Duodenal mucosa (tissue), 2 donors: ENCODE data around the gene ZNF648.
"Not testable (repeated sequence)": the region's sequence is repeated elsewhere in the genome, so short reads cannot be mapped to it uniquely, and the experiment has no call there.

ENCODE experiments used
- H3K27ac ChIP-seq: one replicate; pipeline ENCODE4 v1.7.0; 2013; ENCODE audit warnings: low read depth, low read length
- H3K27me3 ChIP-seq, 2 donors: one replicate each; pipeline ENCODE4 v1.7.0; 2013; ENCODE audit warnings: low read length in 2 of 2, control low read depth in 1 of 2; ENCODE audit not compliant: insufficient read depth in 2 of 2, control insufficient read depth in 1 of 2
- H3K36me3 ChIP-seq, 2 donors: one replicate each; pipeline ENCODE4 v1.7.0; 2013; ENCODE audit warnings: low read length in 2 of 2, control low read depth in 1 of 2; ENCODE audit not compliant: insufficient read depth in 2 of 2, control insufficient read depth in 1 of 2
- H3K4me1 ChIP-seq, 2 donors: one replicate each; pipeline ENCODE4 v1.7.0; 2013; ENCODE audit warnings: low read length in 2 of 2, control low read depth in 1 of 2; ENCODE audit not compliant: insufficient read depth in 2 of 2, control insufficient read depth in 1 of 2
- H3K4me3 ChIP-seq, 2 donors: one replicate each; pipeline ENCODE4 v1.7.0; 2013; ENCODE audit warnings: low read length in 2 of 2, low read depth in 1 of 2
- H3K9ac ChIP-seq, 2 donors: one replicate each; pipeline ENCODE4 v1.7.0; 2013; ENCODE audit warnings: low read length in 2 of 2, low read depth in 1 of 2
- H3K9me3 ChIP-seq, 2 donors: one replicate each; pipeline ENCODE4 v1.7.0; 2013; ENCODE audit warnings: low read length in 2 of 2, control low read depth in 1 of 2; ENCODE audit not compliant: control insufficient read depth in 1 of 2

Gene ZNF648

GRCh38 chr1:182061594-182061993 is at the start of gene ZNF648:
ZNF648 (minus strand) TSS chr1:182061712; CDS start chr1:182058010, 3,702 bp downstream.
- H3K4me1 ChIP-seq, result no peaks in the 10 kb centered on the region
- no peak within 1 kb of the TSS for H3K9ac ChIP-seq
- H3K27me3 ChIP-seq, result peaks cover 0 to 4% of the 10 kb centered on the region in 2 donors
- no peaks in the 10 kb centered on the region for H3K36me3 ChIP-seq
- no peak within 1 kb of the TSS for H3K4me3 ChIP-seq
- no peak within 1 kb of the TSS for H3K27ac ChIP-seq
- H3K9me3 ChIP-seq, result no peaks in the 10 kb centered on the region

- Histone ChIP-seq H3K4me3 (no peak overlapping the region), H3K27me3 (no peaks in the 10 kb centered on the region), H3K9ac (no peak overlapping the region), H3K4me1 (no peaks in the 10 kb centered on the region), H3K36me3 (no peaks in the 10 kb centered on the region), H3K9me3 (no peaks in the 10 kb centered on the region), H3K27ac (no peak overlapping the region)
These were observed 49.1 kb upstream of the ZNF648 start for GRCh38 chr1:182110635-182111034.

GRCh38 chr1:182109771-182110170 is 48.3 kb upstream of the ZNF648 start:
- H3K27ac ChIP-seq, result no peak overlapping the region
- H3K4me3 ChIP-seq, result no peak overlapping the region
- H3K36me3 ChIP-seq, result no peaks in the 10 kb centered on the region
- H3K9me3 ChIP-seq, result no peaks in the 10 kb centered on the region
- no peaks in the 10 kb centered on the region for H3K27me3 ChIP-seq
- H3K4me1 ChIP-seq, result no peaks in the 10 kb centered on the region
- no peak overlapping the region for H3K9ac ChIP-seq

- Histone ChIP-seq H3K36me3 (no peaks in the 10 kb centered on the region), H3K27ac (no peak overlapping the region), H3K9ac (no peak overlapping the region), H3K4me3 (no peak overlapping the region), H3K4me1 (no peaks in the 10 kb centered on the region), H3K9me3 (no peaks in the 10 kb centered on the region), H3K27me3 (no peaks in the 10 kb centered on the region)
These were observed 45.7 kb upstream of the ZNF648 start for GRCh38 chr1:182107209-182107608.

GRCh38 chr1:182102043-182102416 is 40.5 kb upstream of the ZNF648 start:
- H3K9ac ChIP-seq, result no peak overlapping the region
- no peaks in the 10 kb centered on the region for H3K27me3 ChIP-seq
- H3K27ac ChIP-seq, result no peak overlapping the region
- H3K36me3 ChIP-seq, result no peaks in the 10 kb centered on the region
- no peaks in the 10 kb centered on the region for H3K4me1 ChIP-seq
- no peaks in the 10 kb centered on the region for H3K9me3 ChIP-seq
- H3K4me3 ChIP-seq, result no peak overlapping the region

- Histone ChIP-seq H3K4me1 (no peaks in the 10 kb centered on the region), H3K27ac (no peak overlapping the region), H3K9me3 (no peaks in the 10 kb centered on the region), H3K27me3 (no peaks in the 10 kb centered on the region), H3K9ac (no peak overlapping the region), H3K4me3 (no peak overlapping the region), H3K36me3 (no peaks in the 10 kb centered on the region)
These were observed 40.0 kb upstream of the ZNF648 start for GRCh38 chr1:182101415-182102042.

- Histone ChIP-seq H3K27ac (no peak overlapping the region), H3K9ac (no peak overlapping the region), H3K36me3 (no peaks in the 10 kb centered on the region), H3K9me3 (no peaks in the 10 kb centered on the region), H3K27me3 (no peaks in the 10 kb centered on the region), H3K4me3 (no peak overlapping the region), H3K4me1 (no peaks in the 10 kb centered on the region)
These were observed 36.8 kb upstream of the ZNF648 start for GRCh38 chr1:182098301-182098700.

- no peaks in the 10 kb centered on the region for H3K9me3 ChIP-seq
These were observed 34.4 kb upstream of the ZNF648 start for GRCh38 chr1:182095946-182096345.

GRCh38 chr1:182094514-182095005 is 33.0 kb upstream of the ZNF648 start:
- not testable (repeated sequence) for H3K4me1 ChIP-seq, H3K9me3 ChIP-seq

More at GRCh38 chr1:182095946-182096345, 34.4 kb upstream of the ZNF648 start:
- Histone ChIP-seq H3K27me3 (no peaks in the 10 kb centered on the region), H3K27ac (no peak overlapping the region), H3K4me1 (no peaks in the 10 kb centered on the region), H3K36me3 (no peaks in the 10 kb centered on the region), H3K4me3 (no peak overlapping the region), H3K9ac (no peak overlapping the region)

GRCh38 chr1:182093781-182094180 is 32.3 kb upstream of the ZNF648 start:
- H3K4me3 ChIP-seq, result no peak overlapping the region
- no peaks in the 10 kb centered on the region for H3K27me3 ChIP-seq
- no peak overlapping the region for H3K27ac ChIP-seq
- no peaks in the 10 kb centered on the region for H3K36me3 ChIP-seq
- H3K9ac ChIP-seq, result no peak overlapping the region
- H3K9me3 ChIP-seq, result no peaks in the 10 kb centered on the region
- no peaks in the 10 kb centered on the region for H3K4me1 ChIP-seq

More at GRCh38 chr1:182094514-182095005, 33.0 kb upstream of the ZNF648 start:
- not testable (repeated sequence) for H3K27ac ChIP-seq, H3K36me3 ChIP-seq, H3K9ac ChIP-seq, H3K4me3 ChIP-seq, H3K27me3 ChIP-seq
